HL-60/S4 (cell line): ENCODE results near the gene ATOH1.

Experiments used
- in situ Hi-C: fragments of 300-500 bp; cut with MboI; formaldehyde crosslinking; loops from 2 replicates; pipeline ENCODE4 v1.14.3; 2022; ENCODE audit warnings: low sequenced_read_pairs

The ATOH1 gene

GRCh38 chr4:93831716-93832496 lies 3.4 kb downstream of the ATOH1 start:
- in situ Hi-C loops = no loop called here

- in situ Hi-C loops = no loop called here
These were observed 5.9 kb downstream of the ATOH1 start for GRCh38 chr4:93834249-93835066.

DNA sequence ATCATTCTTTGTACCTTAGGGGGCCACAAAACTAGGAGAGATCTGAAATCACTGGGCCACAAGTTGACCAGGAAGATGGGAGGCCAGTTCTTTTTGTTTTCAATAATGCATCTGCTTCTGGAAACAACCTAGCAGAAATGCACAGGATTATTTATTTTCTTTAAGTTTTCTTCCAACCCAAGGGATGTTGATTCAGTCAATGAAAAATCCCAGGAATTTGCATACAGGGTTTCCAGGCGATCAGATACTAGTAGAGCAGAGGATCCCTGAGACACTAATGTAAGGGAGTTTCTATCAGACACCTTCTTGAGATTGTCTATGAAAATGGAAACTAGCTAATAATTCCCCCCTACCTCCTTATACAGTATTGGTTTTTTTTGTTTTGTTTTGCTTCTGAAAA lies 7.4 kb downstream of the ATOH1 start:
- in situ Hi-C loops = no loop called here

DNA sequence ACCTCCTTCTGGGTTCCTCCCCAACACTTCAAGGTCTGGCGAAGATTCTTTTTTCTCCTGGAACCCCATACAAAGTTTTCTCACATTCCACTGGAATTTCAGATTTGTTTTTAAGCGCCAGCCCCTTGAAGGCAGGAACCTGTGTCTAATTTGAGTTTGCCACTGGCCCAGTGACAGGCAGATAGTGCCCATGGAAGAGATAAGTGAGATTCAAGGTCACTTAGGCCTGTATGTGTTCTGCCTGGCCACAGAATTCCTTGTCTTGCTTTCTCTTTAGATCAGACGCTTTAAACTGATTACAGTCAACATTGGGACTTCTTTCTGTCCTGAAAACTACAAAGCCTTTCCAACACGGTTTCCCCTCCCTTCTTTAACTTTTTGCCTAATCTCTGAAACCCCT lies 11.2 kb downstream of the ATOH1 start:
- in situ Hi-C loops = no loop called here

DNA sequence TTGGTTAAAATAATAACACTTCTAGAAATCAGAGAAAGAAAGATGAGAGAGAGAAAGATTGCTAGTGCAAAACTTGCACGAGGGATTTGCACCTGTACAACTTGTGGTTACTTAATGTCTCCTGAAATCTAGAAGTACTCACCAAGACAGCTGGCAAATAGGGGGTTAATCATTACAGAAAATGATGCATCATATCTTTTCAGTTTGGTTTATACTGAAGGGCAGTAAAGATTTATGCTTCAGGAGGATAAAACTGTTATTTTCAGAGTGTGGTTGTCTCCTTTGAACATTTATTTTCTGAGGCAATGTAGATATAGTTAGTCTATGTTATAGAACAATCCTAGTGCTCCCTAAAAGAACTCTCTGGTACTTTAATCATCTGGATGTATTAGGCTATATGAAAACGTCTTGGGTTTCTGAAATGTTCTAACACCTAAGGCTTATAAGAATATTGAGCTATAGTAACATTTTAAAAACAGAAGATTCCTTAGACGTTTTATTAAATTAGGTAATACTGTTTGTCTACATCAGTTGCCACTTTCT lies 13.3 kb downstream of the ATOH1 start:
- in situ Hi-C loops = no loop called here

DNA sequence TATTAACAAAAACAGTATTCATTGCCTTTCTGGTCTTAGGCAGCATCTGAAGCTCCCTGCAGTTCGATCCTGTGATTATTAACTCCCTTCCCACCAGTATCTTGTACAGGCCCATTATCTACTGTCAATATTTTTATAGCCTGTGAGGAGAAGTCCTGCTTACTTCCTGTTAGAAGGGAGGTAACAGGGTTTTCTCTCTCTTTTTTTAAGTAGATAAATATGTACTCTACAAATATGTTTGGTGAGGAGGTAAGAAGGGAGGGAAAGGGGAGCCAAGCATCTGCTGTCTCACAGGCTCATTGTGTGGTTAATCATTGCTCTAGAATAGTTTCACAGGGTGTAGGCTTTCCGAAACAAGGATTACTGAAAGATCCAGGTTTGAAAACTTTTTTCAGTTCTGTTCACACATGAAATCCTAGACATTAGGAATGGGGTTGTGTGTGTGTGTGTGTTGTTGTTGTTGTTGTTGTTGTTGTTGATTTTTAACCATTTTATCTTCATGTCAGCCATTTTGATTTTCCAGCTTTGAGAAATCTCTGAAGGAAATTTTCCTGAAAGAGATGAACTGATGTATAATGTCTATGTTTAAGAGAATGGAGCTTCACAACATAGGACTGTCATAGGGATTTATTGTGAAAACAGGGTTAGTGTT lies 14.2 kb downstream of the ATOH1 start:
- in situ Hi-C loops = no loop called here

- in situ Hi-C loops = no loop called here
These were observed 15.2 kb downstream of the ATOH1 start for GRCh38 chr4:93843772-93844171.

DNA sequence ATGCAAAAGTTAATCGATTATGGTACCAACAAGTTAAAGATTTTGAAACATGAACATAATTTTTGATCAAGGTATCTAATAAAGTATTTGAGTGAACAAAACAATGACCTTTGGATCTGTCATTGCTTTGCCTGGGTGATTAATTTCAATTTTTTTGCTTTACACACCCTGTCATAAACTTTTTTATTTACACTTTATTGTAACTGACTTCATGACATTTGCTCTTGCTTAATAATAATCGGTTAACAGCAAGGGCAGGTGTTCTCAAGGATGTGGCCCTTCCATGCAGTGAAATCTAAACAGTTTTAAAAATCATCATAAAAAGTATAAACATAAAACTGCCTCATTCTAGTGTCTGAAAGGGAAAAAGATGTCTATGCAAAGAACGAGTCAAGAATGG lies 24.1 kb downstream of the ATOH1 start:
- in situ Hi-C loops = no loop called here

DNA sequence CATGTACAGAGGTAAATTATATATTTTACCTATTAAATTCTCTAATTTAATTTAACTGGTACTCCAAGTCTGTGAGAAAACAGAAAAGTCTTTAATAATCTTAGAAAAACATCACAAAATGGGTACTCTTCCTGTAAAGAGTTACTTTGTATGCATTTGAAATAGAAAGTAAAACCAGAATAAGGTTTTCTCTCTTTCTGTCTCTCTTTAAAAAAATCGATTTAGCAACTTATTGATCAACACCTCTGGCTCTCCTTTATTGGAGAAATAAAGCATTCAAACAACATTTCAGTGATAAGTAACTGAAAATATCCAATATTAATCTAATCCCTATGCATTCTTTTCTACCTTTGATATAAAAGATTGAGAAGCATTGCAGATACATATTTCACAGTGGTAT lies 27.4 kb downstream of the ATOH1 start:
- in situ Hi-C loops = no loop called here

DNA sequence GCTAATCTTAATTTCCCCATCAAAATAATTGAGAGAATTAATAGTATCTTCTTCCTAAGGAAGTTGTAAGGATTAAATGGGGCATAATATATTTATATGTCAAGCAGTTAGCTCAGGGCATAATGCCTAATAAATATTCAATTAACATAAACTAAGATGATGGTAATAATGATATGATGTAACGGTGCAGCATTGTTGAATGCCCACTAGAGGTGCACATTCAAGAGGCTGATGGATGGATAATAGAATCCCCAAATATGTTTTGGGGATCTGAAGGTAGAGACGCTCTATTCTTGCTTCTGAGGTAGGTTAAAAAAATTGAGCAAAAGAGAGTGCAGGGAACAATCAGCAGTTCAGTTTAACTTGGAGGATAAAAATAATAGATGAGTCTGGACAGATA lies 37.1 kb downstream of the ATOH1 start:
- in situ Hi-C loops = no loop called here

- in situ Hi-C loops = no loop called here
These were observed 39.0 kb downstream of the ATOH1 start for GRCh38 chr4:93867416-93868001.

GRCh38 chr4:93870876-93871458 lies 42.4 kb downstream of the ATOH1 start:
- in situ Hi-C loops = no loop called here

DNA sequence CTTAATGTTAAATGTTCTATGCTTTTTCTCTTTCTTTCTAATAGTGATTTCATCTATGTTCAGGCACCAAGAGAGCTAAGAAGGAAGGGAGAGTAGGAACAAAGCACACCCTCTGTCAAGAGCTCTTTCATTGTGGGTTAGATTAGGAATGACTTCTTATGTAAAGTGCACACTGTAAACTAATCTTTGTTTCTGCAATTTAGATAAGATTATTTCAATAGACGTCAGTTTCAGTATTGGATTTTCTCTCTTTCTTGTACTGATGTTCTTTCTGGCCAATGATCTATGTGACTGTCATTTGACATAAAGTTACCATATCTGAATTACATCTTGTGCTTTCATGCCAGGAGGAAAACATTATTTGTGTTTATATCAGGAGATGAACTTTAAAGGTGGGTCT lies 48.2 kb downstream of the ATOH1 start:
- in situ Hi-C loops = no loop called here

GRCh38 chr4:93878566-93878965 lies 50.0 kb downstream of the ATOH1 start:
- in situ Hi-C loops = no loop called here

DNA sequence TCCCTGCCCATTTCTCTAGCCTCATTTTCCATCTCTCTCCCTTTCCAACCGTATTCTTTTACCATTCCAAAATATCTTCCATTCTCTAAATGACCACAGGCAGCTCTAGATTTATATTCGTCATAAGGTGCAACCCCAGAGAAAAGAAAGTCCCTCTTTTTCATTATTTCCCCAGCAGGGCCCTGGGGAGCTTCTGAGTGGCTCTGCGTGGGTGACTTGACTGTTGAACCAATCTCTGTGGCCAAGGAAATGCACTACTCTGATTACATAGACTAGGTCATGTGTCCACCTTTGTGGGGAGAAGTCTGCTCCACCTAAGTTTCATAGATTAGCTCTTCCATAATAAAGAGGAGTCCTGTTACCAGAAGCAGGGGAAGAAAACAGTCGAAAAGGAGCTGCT lies 51.4 kb downstream of the ATOH1 start:
- in situ Hi-C loops = no loop called here
